Measurements from ENCODE around the gene RPS6KA2.
A peak's percentile ranks its signal among the peaks of the same experiment; 100 is the strongest.
"Not testable (repeated sequence)": the region's sequence is repeated elsewhere in the genome, so short reads cannot be mapped to it uniquely, and the experiment has no call there.

Gene RPS6KA2

GRCh38 chr6:166588691-166589336 is 38.2 kb downstream of the RPS6KA2 start:
- peak; percentile 18 for DNase-seq

GRCh38 chr6:166587631-166588413 is 39.2 kb downstream of the RPS6KA2 start:
- peak; percentile 17 for DNase-seq

GRCh38 chr6:166586424-166587156 is 40.5 kb downstream of the RPS6KA2 start, which contains the start of gene RAMACL:
TSS of gene RAMACL (minus strand) at chr6:166586678. CDS start at chr6:166586477, 201 bp downstream.
- DNase-seq, result peak; percentile 70

GRCh38 chr6:166584853-166585429 is 42.1 kb downstream of the RPS6KA2 start:
- DNase-seq, result no peak

- DNase-seq, result no peak
Observed at GRCh38 chr6:166584155-166584554, 42.9 kb downstream of the RPS6KA2 start.

DNA sequence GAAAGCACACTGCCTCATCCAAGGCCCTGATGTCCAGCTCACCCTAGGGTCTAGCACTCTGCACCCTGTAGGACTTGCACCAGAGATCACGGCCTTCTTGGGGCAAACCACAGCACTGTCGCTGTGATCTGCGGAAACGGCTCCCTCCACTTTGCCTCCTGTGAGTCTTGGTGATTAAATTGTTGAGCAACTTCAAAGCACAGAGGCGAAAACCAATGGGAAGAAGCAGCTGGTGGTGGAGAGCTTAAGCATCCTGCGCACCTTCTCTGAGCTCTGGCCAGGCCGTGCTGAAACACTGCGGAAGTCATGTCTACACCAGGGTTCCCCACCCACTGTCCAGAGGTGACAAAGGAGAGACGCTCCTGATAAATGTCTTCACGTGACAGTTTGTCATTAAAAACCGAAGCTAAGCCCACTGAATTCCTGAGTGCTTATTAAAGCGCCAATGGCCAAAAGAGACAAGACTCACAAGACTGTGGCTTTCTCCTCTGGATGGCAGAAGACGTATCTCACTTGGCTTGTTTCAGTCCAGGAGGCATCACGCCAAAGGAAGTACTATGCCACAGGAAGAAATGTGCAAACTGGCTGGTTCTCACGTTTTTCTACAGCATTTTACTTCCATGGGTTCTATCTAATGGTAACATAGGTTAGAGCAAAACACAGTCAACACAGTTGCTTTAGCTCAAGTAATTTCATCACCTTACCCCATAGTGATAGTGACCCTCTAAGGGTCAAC is 43.7 kb downstream of the RPS6KA2 start:
- no peak for DNase-seq

GRCh38 chr6:166582258-166582657 is 44.8 kb downstream of the RPS6KA2 start:
- no peak for DNase-seq

GRCh38 chr6:166581801-166582200 is 45.2 kb downstream of the RPS6KA2 start:
- not testable (repeated sequence) for DNase-seq

- no peak for DNase-seq
Observed at GRCh38 chr6:166581091-166581511, 46.0 kb downstream of the RPS6KA2 start.

GRCh38 chr6:166580076-166581050 is 46.7 kb downstream of the RPS6KA2 start:
- no peak for DNase-seq

DNA sequence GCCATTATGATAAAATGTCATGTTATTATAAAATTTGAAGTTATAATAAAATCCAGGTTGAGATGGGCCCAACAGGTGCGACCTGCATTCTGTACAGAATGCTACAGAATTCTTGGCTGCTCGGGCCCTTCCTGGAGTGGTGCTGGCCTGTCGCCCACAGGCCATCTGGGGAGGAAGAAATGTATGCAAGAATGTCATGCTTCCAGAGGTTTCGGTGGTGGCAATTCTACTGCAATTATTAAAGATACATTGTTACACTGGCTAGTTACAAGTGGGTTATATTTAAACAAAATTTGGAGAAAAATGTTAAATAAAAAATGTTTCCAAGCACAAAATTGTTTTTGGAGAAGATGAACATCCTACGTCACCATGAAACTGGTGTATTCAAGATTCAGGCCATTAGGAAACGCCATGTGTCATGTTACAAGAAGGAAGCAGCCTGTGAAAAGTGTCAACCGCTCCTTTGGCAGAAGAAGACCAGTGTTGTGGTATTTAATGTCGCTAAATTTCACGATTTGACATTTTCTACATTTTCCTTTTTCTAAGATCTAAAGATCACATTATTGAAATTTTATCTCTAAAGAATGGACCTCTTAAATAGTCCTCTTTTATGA is 47.7 kb downstream of the RPS6KA2 start:
- no peak for DNase-seq

- DNase-seq, result no peak
Observed at GRCh38 chr6:166578536-166579236, 48.4 kb downstream of the RPS6KA2 start.

DNA sequence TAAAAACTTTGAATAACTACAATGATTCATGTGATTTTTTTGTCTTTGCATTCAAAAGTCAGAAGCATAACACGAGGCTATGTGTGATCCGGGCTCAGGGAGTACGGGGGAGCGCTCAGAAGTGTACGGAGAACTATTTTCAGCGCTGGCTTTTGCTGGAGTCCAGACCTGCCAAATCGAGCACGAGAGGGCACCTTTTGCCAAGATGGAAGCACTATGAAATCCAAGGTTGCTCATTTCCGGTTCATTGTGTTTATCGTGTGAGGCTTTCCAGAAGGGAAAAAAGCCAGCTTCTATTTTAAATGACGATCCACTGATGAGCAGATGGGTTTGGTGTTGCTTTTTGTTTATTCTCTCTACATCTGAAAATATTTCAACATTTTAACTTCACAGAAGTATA is 51.8 kb downstream of the RPS6KA2 start:
- no peak for DNase-seq

- DNase-seq, result no peak
Observed at GRCh38 chr6:166573511-166574216, 53.4 kb downstream of the RPS6KA2 start.

DNA sequence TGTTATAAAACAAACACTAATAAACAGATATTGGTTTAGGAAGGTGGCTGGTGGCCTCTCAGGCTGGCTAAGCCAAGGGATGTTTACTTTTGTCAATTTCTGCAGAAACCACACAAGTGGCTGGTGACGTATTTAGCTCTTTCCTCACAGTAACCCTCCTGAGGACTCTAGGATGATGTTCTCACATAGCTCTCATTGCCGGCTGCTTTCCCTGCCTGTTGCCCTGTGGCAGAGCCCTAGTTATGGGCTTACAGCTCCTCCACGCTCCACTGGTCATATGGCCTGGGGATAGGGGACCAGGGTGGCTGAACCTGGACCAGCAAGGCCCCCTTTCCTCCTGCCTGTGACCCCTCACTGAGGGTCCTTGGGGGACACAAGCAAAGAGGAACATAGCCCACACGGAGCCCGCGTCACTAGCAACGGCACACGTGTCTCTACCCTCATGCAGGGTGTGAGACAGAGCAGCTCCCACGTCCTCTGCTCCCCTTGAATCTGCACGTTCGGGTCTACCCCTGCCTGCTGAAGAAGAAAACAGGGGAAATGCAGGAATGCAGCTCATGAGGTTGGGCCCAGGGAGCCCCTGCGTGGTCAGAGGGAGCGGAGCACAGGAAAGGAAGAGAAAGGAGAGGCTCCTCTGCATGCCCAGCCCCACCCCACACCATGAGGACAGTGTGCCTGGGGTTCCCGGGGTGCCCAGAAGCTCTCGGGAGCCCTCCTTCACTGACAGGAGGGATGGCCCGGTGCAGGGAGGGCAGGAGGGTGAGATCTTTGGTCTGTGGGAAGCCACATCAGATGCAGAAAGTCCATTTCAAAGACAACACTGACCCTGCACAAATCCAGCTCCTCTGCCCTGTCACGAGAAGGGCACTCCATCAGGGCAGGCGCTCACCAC is 54.4 kb downstream of the RPS6KA2 start:
- no peak for DNase-seq

GRCh38 chr6:166570929-166571713 is 55.9 kb downstream of the RPS6KA2 start:
- DNase-seq, result no peak

GRCh38 chr6:166569206-166569605 is 57.8 kb downstream of the RPS6KA2 start:
- no peak for DNase-seq

GRCh38 chr6:166567813-166568212 is 59.2 kb downstream of the RPS6KA2 start:
- DNase-seq, result no peak
